PC-9 (cell line): Measurements from ENCODE around the gene MYO1G. TPM values are rescaled to one million over a fixed set of nuclear protein-coding genes. Genes with fewer than 3 reads are reported as not detected.

Source experiments
- BruUV-seq: library from RNA; stranded (reverse); fragments of 400-500 nt; replicated peaks from 2 replicates; lab custom pipeline; 2021; lab: Mats Ljungman, UMichigan
- CTCF ChIA-PET: fragments of 300-600 bp; sonication (Branson Sonifier 250); formaldehyde crosslinking; loops from one replicate; lab custom pipeline; 2022; ENCODE audit warnings: antibody characterized with exemption; lab: Charles Lee
- POLR2A ChIA-PET: fragments of 300-600 bp; sonication (Branson Sonifier 250); formaldehyde crosslinking; loops from one replicate; lab custom pipeline; 2022; ENCODE audit warnings: antibody characterized with exemption; ENCODE audit not compliant: unreplicated experiment; lab: Charles Lee
- DNase-seq, 2 experiments: peaks; one replicate each; pipeline versions ENCODE4 v3.0.0 to v3.0.0-alpha.2; 2015 to 2022; ENCODE audit warnings: mixed read lengths in 1 of 2
- H2AFZ ChIP-seq: fragments of 200-600 bp; sonication (generic); 2 replicates; pipeline ENCODE4 v1.8.1; 2017; ENCODE audit warnings: antibody characterized with exemption
- H3F3A ChIP-seq: fragments of 200-600 bp; sonication (generic); 2 replicates; pipeline ENCODE4 v1.8.1; 2017; ENCODE audit warnings: antibody characterized with exemption, mild to moderate bottlenecking, low read depth; ENCODE audit not compliant: insufficient read depth
- H3K27ac ChIP-seq: fragments of 200-600 bp; sonication (generic); 2 replicates; pipeline ENCODE4 v1.6.1; 2016; ENCODE audit warnings: mixed run types
- H3K27me3 ChIP-seq: fragments of 200-600 bp; sonication (generic); 2 replicates; pipeline ENCODE4 v1.6.1; 2016; ENCODE audit warnings: low read depth, mixed run types; ENCODE audit not compliant: insufficient read depth
- H3K36me3 ChIP-seq: fragments of 200-600 bp; sonication (generic); 2 replicates; pipeline ENCODE4 v1.6.1; 2016; ENCODE audit warnings: low read depth, mixed run types
- H3K4me1 ChIP-seq: fragments of 200-600 bp; sonication (generic); replicated peaks from 2 replicates; pipeline ENCODE4 v1.6.1; 2016; ENCODE audit warnings: mixed run types; ENCODE audit not compliant: insufficient read depth
- H3K4me2 ChIP-seq: fragments of 200-600 bp; sonication (generic); 2 replicates; pipeline ENCODE4 v1.6.1; 2017; ENCODE audit warnings: mixed run types
- H3K4me3 ChIP-seq: fragments of 200-600 bp; sonication (generic); 2 replicates; pipeline ENCODE4 v1.6.1; 2016; ENCODE audit warnings: mixed run types
- H3K79me2 ChIP-seq: fragments of 200-600 bp; sonication (generic); 2 replicates; pipeline ENCODE4 v1.6.1; 2017; ENCODE audit warnings: low read depth, mixed run types
- H3K9me2 ChIP-seq: fragments of 200-600 bp; sonication (generic); 2 replicates; pipeline ENCODE4 v1.8.1; 2017; ENCODE audit warnings: mild to moderate bottlenecking; ENCODE audit not compliant: insufficient read depth
- H3K9me3 ChIP-seq: fragments of 200-600 bp; sonication (generic); 2 replicates; pipeline ENCODE4 v1.8.1; 2016; ENCODE audit warnings: low read depth; ENCODE audit not compliant: insufficient read depth
- H4K20me1 ChIP-seq: fragments of 200-600 bp; sonication (generic); 2 replicates; pipeline ENCODE4 v1.8.1; 2017; ENCODE audit not compliant: insufficient read depth
- EZH2 ChIP-seq: fragments of 200-600 bp; sonication (generic); IDR thresholded peaks from 2 replicates; pipeline ENCODE4 v1.8.0; 2017; ENCODE audit warnings: antibody characterized with exemption, low read depth
- intact Hi-C: fragments of 100-400 bp; cut with micrococcal nuclease; formaldehyde crosslinking; loops from one replicate; pipeline ENCODE4 v1.10.0; 2022; ENCODE audit not compliant: unreplicated experiment
- total RNA-seq: library from RNA; stranded (reverse); gene quantifications from 2 replicates; pipeline ENCODE4 v1.2.3, GENCODE V29; 2021
- TF ChIP-seq, protein P1 (sequence below): fragments of 200-600 bp; sonication (generic); conservative IDR thresholded peaks from 2 replicates; pipeline ENCODE4 v1.6.1; 2017; ENCODE audit warnings: mixed run types, antibody characterized with exemption, mild to moderate bottlenecking, moderate library complexity

MYO1G gene
- total RNA-seq, 1 experiment from 2014 or later, result 0.24 TPM

DNA sequence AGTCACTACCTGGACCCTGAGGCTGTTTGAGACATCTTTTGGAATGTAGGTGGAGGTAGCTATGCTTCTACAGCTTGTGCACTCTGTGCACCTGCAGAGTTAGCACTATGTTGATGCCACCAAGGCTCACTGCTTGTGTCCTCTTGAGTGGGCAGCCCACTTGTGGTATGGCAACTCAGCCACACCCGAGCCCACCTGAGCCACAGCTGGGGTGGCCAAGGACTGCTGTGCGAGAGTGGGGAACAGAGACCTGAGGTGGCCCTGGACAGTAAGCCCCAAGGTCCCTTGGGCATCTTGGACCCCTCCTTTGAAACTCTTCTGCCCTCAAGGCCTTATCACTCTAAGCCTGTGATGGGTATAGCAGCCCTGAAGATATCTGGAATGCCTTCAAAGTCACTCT lies 25.7 kb downstream of the MYO1G start:
- no TSS peak for BruUV-seq

DNA sequence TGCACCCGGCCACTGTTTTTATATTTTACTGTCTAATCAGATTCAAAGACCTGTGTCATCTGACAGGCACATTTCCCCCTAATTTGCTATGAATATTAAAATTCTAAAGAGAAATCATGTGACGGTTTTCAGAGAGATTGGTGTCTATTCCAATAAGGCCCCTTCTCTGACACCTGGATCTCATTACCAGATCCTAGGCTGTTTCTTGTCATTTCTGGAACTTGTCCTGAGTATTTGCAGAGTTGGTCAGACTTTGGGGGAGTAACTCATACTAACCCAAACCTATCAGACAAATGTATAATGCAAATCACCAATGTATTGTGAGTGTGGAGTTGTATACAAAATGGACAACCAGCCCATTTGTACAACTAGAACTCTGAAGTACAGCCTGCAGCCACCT lies 29.5 kb downstream of the MYO1G start:
- ChIA-PET CTCF (no interaction called here), POLR2A (no interaction called here)
- H3K27ac ChIP-seq, result no peak overlapping the region
- H3K4me3 ChIP-seq, result no peak overlapping the region
- no TSS peak for BruUV-seq
- no peaks in the 10 kb centered on the region for H3K36me3 ChIP-seq
- no peak for TF ChIP-seq EZH2
- TF ChIP-seq, protein P1, sequence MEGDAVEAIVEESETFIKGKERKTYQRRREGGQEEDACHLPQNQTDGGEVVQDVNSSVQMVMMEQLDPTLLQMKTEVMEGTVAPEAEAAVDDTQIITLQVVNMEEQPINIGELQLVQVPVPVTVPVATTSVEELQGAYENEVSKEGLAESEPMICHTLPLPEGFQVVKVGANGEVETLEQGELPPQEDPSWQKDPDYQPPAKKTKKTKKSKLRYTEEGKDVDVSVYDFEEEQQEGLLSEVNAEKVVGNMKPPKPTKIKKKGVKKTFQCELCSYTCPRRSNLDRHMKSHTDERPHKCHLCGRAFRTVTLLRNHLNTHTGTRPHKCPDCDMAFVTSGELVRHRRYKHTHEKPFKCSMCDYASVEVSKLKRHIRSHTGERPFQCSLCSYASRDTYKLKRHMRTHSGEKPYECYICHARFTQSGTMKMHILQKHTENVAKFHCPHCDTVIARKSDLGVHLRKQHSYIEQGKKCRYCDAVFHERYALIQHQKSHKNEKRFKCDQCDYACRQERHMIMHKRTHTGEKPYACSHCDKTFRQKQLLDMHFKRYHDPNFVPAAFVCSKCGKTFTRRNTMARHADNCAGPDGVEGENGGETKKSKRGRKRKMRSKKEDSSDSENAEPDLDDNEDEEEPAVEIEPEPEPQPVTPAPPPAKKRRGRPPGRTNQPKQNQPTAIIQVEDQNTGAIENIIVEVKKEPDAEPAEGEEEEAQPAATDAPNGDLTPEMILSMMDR, result no peak
- H3K79me2 ChIP-seq, result no peaks in the 10 kb centered on the region
- no peak overlapping the region for H2AFZ ChIP-seq
- H3K4me1 ChIP-seq, result no peaks in the 10 kb centered on the region
- H3K9me2 ChIP-seq, result no peaks in the 10 kb centered on the region
- no peaks in the 10 kb centered on the region for H3K9me3 ChIP-seq
- no peak for DNase-seq
- intact Hi-C loops, result no loop called here
- no peaks in the 10 kb centered on the region for H3F3A ChIP-seq
- no peak overlapping the region for H3K4me2 ChIP-seq
- peaks cover 11% of the 10 kb centered on the region for H3K27me3 ChIP-seq
- no peaks in the 10 kb centered on the region for H4K20me1 ChIP-seq

More for the DNA sequence above, 25.7 kb downstream of the MYO1G start:
- H3K9me2 ChIP-seq, result no peaks in the 10 kb centered on the region
- no peaks in the 10 kb centered on the region for H3K9me3 ChIP-seq
- no peaks in the 10 kb centered on the region for H3K4me1 ChIP-seq
- peaks cover under 1% of the 10 kb centered on the region; the same call in 1 of the 2 replicates for H3F3A ChIP-seq
- H3K4me3 ChIP-seq, result no peak overlapping the region
- ChIA-PET POLR2A (interaction anchor here (0.6 kb wide), 1 partner anchor 303 kb away, joined by 3 read pairs; no protein-coding TSS in a partner anchor), CTCF (no interaction called here)
- peaks cover 11% of the 10 kb centered on the region for H3K27me3 ChIP-seq
- H2AFZ ChIP-seq, result no peak overlapping the region
- no peak for TF ChIP-seq EZH2
- no peak overlapping the region for H3K4me2 ChIP-seq
- intact Hi-C loops, result no loop called here
- no peaks in the 10 kb centered on the region for H4K20me1 ChIP-seq
- H3K36me3 ChIP-seq, result no peaks in the 10 kb centered on the region
- no peaks in the 10 kb centered on the region for H3K79me2 ChIP-seq
- no peak overlapping the region for H3K27ac ChIP-seq
- DNase-seq, result no peak

DNA sequence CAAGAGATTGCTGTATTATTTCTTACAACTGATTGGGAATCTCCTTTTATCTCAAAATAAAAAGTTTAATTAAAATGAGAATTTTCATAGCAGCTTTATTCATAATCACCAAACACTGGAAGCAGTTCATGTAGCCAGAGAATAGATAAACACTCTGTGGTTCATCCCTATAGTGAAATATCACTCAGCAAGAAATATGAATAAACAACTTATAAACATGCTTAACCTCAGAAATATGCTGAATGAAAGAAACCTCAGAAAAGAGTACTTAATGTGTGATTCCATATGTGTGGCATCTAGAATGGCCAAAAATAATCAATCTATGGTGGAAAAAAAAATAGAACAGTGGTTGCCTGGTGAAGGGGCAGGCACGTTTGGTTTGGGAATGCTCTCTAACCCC lies 33.3 kb downstream of the MYO1G start:
- no peaks in the 10 kb centered on the region for H4K20me1 ChIP-seq
- H3K9me3 ChIP-seq, result no peaks in the 10 kb centered on the region
- H3K4me1 ChIP-seq, result no peaks in the 10 kb centered on the region
- intact Hi-C loops, result no loop called here
- CTCF ChIA-PET, result no interaction called here
- H2AFZ ChIP-seq, result no peak overlapping the region
- H3K4me2 ChIP-seq, result no peak overlapping the region
- no peak overlapping the region for H3K27ac ChIP-seq
- no peak overlapping the region for H3K4me3 ChIP-seq
- no peaks in the 10 kb centered on the region for H3F3A ChIP-seq
- no peaks in the 10 kb centered on the region for H3K36me3 ChIP-seq
- H3K9me2 ChIP-seq, result no peaks in the 10 kb centered on the region
- no peak for DNase-seq
- H3K27me3 ChIP-seq, result peaks cover 9% of the 10 kb centered on the region; the same call in 1 of the 2 replicates
- POLR2A ChIA-PET, result no interaction called here
- no TSS peak for BruUV-seq
- H3K79me2 ChIP-seq, result no peaks in the 10 kb centered on the region
- TF ChIP-seq, protein P1, result no peak
- no peak for TF ChIP-seq EZH2

DNA sequence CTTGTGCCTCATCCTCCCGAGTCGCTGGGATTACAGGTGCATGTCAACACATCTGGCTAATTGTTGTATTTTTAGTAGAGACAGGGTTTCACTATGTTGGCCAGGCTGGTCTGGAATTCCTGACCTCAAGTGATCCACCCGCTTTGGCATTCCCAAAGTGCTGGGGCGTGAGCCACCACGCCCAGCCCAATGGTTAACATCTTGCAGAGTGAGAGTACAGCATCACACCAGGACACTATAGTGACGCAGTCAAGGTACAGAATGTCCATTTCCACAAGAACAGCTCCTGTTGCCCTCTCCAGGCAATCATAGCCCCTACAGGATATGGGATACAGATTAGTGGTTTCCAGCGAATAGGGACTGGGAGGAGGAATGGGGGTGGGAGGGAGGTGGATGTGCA lies 34.0 kb downstream of the MYO1G start:
- no TSS peak for BruUV-seq

More for the DNA sequence above, 34.0 kb downstream of the MYO1G start:
- H3K27me3 ChIP-seq, result peaks cover 11% of the 10 kb centered on the region; the same call in 1 of the 2 replicates
- H3K9me2 ChIP-seq, result no peaks in the 10 kb centered on the region
- no peaks in the 10 kb centered on the region for H4K20me1 ChIP-seq
- no peak for DNase-seq
- H3K4me3 ChIP-seq, result no peak overlapping the region
- H3K36me3 ChIP-seq, result no peaks in the 10 kb centered on the region
- ChIA-PET POLR2A (no interaction called here), CTCF (no interaction called here)
- H3K9me3 ChIP-seq, result no peaks in the 10 kb centered on the region
- no peak for TF ChIP-seq EZH2
- TF ChIP-seq, protein P1, result no peak
- H3K79me2 ChIP-seq, result no peaks in the 10 kb centered on the region
- H2AFZ ChIP-seq, result no peak overlapping the region
- intact Hi-C loops, result no loop called here
- H3K27ac ChIP-seq, result no peak overlapping the region
- H3K4me2 ChIP-seq, result no peak overlapping the region
- no peaks in the 10 kb centered on the region for H3F3A ChIP-seq
- H3K4me1 ChIP-seq, result no peaks in the 10 kb centered on the region
